H1 (cell line): ENCODE data around the gene F11R. TPM values are rescaled to one million over a fixed set of nuclear protein-coding genes. Genes with fewer than 3 reads are reported as not detected.

ENCODE experiments used
- CTCF ChIA-PET: fragments of 300-600 bp; sonication (Branson Sonifier 250); formaldehyde crosslinking; loops from one replicate; lab custom pipeline; 2021; ENCODE audit not compliant: partially characterized antibody; lab: Charles Lee
- POLR2A ChIA-PET: fragments of 300-600 bp; sonication (Branson Sonifier 250); formaldehyde crosslinking; loops from one replicate; lab custom pipeline; 2021; ENCODE audit warnings: inconsistent platforms; ENCODE audit not compliant: partially characterized antibody; lab: Charles Lee
- DNase-seq, 2 experiments: peaks; one replicate each; pipeline versions ENCODE4 v3.0.0 to v3.0.0-alpha.2; 2010 to 2022; ENCODE audit warnings: low spot score in 2 of 2, low read depth in 1 of 2, mixed read lengths in 1 of 2
- FAIRE-seq: peaks from 2 replicates; lab custom pipeline; 2011; peaks lifted over from hg19 to GRCh38; lab: Jason Lieb, UNC
- H2AFZ ChIP-seq: 2 replicates; pipeline ENCODE4 v1.8.1; 2012; ENCODE audit warnings: low read length, inconsistent platforms
- H2AK5ac ChIP-seq: 2 replicates; pipeline ENCODE4 v1.6.1; 2013; ENCODE audit warnings: low read depth, low read length
- H2BK120ac ChIP-seq: replicated peaks from 2 replicates; pipeline ENCODE3; 2013; ENCODE audit warnings: low read depth, low read length, inconsistent platforms
- H2BK12ac ChIP-seq: 2 replicates; pipeline ENCODE4 v1.6.1; 2013; ENCODE audit warnings: low read depth, low read length
- H2BK15ac ChIP-seq: 2 replicates; pipeline ENCODE4 v1.6.1; 2013; ENCODE audit warnings: low read length
- H2BK20ac ChIP-seq: 2 replicates; pipeline ENCODE4 v1.6.1; 2013; ENCODE audit warnings: low read length
- H2BK5ac ChIP-seq: 2 replicates; pipeline ENCODE4 v1.6.1; 2013; ENCODE audit warnings: low read depth, low read length
- H3K14ac ChIP-seq: 2 replicates; pipeline ENCODE4 v1.6.1; 2013; ENCODE audit warnings: inconsistent platforms; ENCODE audit not compliant: insufficient read length
- H3K18ac ChIP-seq: 2 replicates; pipeline ENCODE4 v1.6.1; 2013; ENCODE audit warnings: low read length; ENCODE audit errors: extremely low read depth
- H3K23ac ChIP-seq: 2 replicates; pipeline ENCODE4 v1.6.1; 2013; ENCODE audit warnings: inconsistent platforms; ENCODE audit not compliant: insufficient read length
- H3K23me2 ChIP-seq: 2 replicates; pipeline ENCODE4 v1.6.1; 2013; ENCODE audit warnings: low read depth, low read length
- H3K27ac ChIP-seq: 2 replicates; pipeline ENCODE4 v1.6.1; 2011; ENCODE audit warnings: low read depth, low read length, inconsistent platforms
- H3K27me3 ChIP-seq, 4 experiments: replicated peaks in 1 of 4; 1 replicate in 1 of 4; 2 replicates in 3 of 4; pipeline versions ENCODE4 v1.6.1 to v1.8.1; 2011 to 2013; ENCODE audit warnings: low read length in 3 of 4, mild to moderate bottlenecking in 3 of 4, inconsistent platforms in 2 of 4, mixed read lengths in 2 of 4, moderate library complexity in 1 of 4; ENCODE audit not compliant: control insufficient read depth in 3 of 4, insufficient read depth in 3 of 4; ENCODE audit errors: extremely low read depth in 1 of 4
- H3K36me3 ChIP-seq, 4 experiments: 2 replicates each; pipeline versions ENCODE4 v1.6.1 to v1.8.1; 2011 to 2013; ENCODE audit warnings: mild to moderate bottlenecking in 4 of 4, low read length in 3 of 4, moderate library complexity in 2 of 4, control low read depth in 1 of 4, inconsistent platforms in 1 of 4; ENCODE audit not compliant: insufficient read depth in 4 of 4, control insufficient read depth in 2 of 4
- H3K4ac ChIP-seq: replicated peaks from 2 replicates; pipeline ENCODE3; 2013; ENCODE audit warnings: low read length, low read depth, mixed read lengths, inconsistent platforms; ENCODE audit not compliant: insufficient read length
- H3K4me1 ChIP-seq, 4 experiments: replicated peaks in 1 of 4; 1 replicate in 1 of 4; 2 replicates in 3 of 4; pipeline versions ENCODE4 v1.6.1 to v1.8.1; 2011 to 2013; ENCODE audit warnings: low read length in 3 of 4, inconsistent platforms in 2 of 4, mixed read lengths in 1 of 4; ENCODE audit not compliant: insufficient read depth in 4 of 4, control insufficient read depth in 3 of 4
- H3K4me2 ChIP-seq, 2 experiments: 2 replicates each; pipeline versions ENCODE4 v1.6.1 to v1.8.1; 2011 to 2013; ENCODE audit warnings: low read depth in 2 of 2, low read length in 2 of 2, control low read depth in 1 of 2, inconsistent platforms in 1 of 2, mild to moderate bottlenecking in 1 of 2; ENCODE audit not compliant: insufficient read depth in 1 of 2
- H3K4me3 ChIP-seq, 4 experiments: fragments of 200-600, 300-600 bp in 1 of 4; sonication (generic), shearing (Covaris generic), sonication (Bioruptor Twin) in 1 of 4; 2 replicates each; pipeline versions ENCODE4 v1.5.1 to v1.8.1; 2011 to 2016; ENCODE audit warnings: low read length in 4 of 4, low read depth in 3 of 4, control low read depth in 2 of 4, inconsistent platforms in 2 of 4, mild to moderate bottlenecking in 2 of 4, mixed read lengths in 1 of 4, moderate library complexity in 1 of 4; ENCODE audit not compliant: insufficient read depth in 2 of 4; ENCODE audit errors: extremely low read depth in 1 of 4
- H3K56ac ChIP-seq: replicated peaks from 2 replicates; pipeline ENCODE3; 2013; ENCODE audit warnings: low read depth, mild to moderate bottlenecking, mixed read lengths, low read length, inconsistent platforms; ENCODE audit not compliant: insufficient read length
- H3K79me1 ChIP-seq: 2 replicates; pipeline ENCODE4 v1.6.1; 2013; ENCODE audit warnings: low read depth, low read length, control low read depth
- H3K79me2 ChIP-seq, 2 experiments: 2 replicates each; pipeline versions ENCODE4 v1.6.1 to v1.8.1; 2012 to 2013; ENCODE audit warnings: low read length in 2 of 2, mild to moderate bottlenecking in 2 of 2, inconsistent platforms in 1 of 2; ENCODE audit not compliant: insufficient read depth in 2 of 2, control insufficient read depth in 1 of 2
- H3K9ac ChIP-seq, 4 experiments: replicated peaks in 1 of 4; 1 replicate in 1 of 4; 2 replicates in 3 of 4; pipeline versions ENCODE4 v1.6.1 to v1.8.1; 2011 to 2013; ENCODE audit warnings: low read depth in 3 of 4, low read length in 3 of 4, control low read depth in 2 of 4, mild to moderate bottlenecking in 2 of 4, moderate library complexity in 2 of 4, inconsistent platforms in 1 of 4; ENCODE audit errors: extremely low read depth in 1 of 4
- H3K9me3 ChIP-seq, 2 experiments: 2 replicates each; pipeline versions ENCODE4 v1.6.1 to v1.8.1; 2012 to 2013; ENCODE audit warnings: mild to moderate bottlenecking in 2 of 2, moderate library complexity in 2 of 2, control low read depth in 1 of 2, inconsistent platforms in 1 of 2, low read depth in 1 of 2, low read length in 1 of 2, mixed read lengths in 1 of 2; ENCODE audit not compliant: insufficient read depth in 2 of 2
- H4K20me1 ChIP-seq, 2 experiments: replicated peaks in 1 of 2; 2 replicates each; pipeline versions ENCODE3 to v1.8.1; 2011 to 2013; ENCODE audit warnings: inconsistent platforms in 2 of 2, low read length in 2 of 2, mild to moderate bottlenecking in 1 of 2; ENCODE audit not compliant: insufficient read depth in 2 of 2, control insufficient read depth in 1 of 2
- H4K5ac ChIP-seq: 2 replicates; pipeline ENCODE4 v1.6.1; 2013; ENCODE audit warnings: low read length, low read depth, mixed read lengths, inconsistent platforms; ENCODE audit not compliant: insufficient read length
- H4K8ac ChIP-seq: 2 replicates; pipeline ENCODE4 v1.8.0; 2013; ENCODE audit warnings: mild to moderate bottlenecking, moderate library complexity, low read length, inconsistent platforms; ENCODE audit not compliant: insufficient read depth; ENCODE audit errors: extremely low read depth
- H4K91ac ChIP-seq: replicated peaks from 2 replicates; pipeline ENCODE3; 2013; ENCODE audit warnings: low read length, mixed read lengths, inconsistent platforms; ENCODE audit not compliant: insufficient read length
- EZH2 ChIP-seq: fragments of 200-600 bp; sonication (generic); IDR thresholded peaks from 2 replicates; pipeline ENCODE4 v1.7.1; 2012; ENCODE audit warnings: low read depth, mild to moderate bottlenecking, moderate library complexity, low read length, inconsistent platforms; ENCODE audit not compliant: severe bottlenecking
- SIX5 ChIP-seq: IDR thresholded peaks from 2 replicates; pipeline ENCODE4 v1.6.1; 2011; ENCODE audit warnings: mild to moderate bottlenecking, low read depth, low read length
- polyA plus RNA-seq, 7 experiments: library from polyadenylated mRNA; depleted of rRNA in 3 of 7; stranded (reverse) in 5 of 7; unstranded in 2 of 7; fragments of >200 nt in 5 of 7; fragments of 200-250 nt in 2 of 7; gene quantifications; 1 replicate in 5 of 7; 2 replicates in 1 of 7; 4 replicates in 1 of 7; pipeline versions ENCODE4 v1.2.1 to v1.2.3, GENCODE V29; 2011 to 2013; ENCODE audit warnings: missing spikeins in 2 of 7, mixed read lengths in 2 of 7
- total RNA-seq: library from RNA; stranded (reverse); fragmentation: NEBNext Ultra II Directional; extraction: Animal tissue kit (Norgen Biotek cat#: 25700); gene quantifications from 2 replicates; pipeline ENCODE4 v1.2.1, GENCODE V29; 2021

Gene F11R
- total and polyA plus RNA-seq, 2 of the 8 experiments (the other 6 are each of a cell fraction or from before 2014, with no cell fraction given) = 159 to 200 TPM

- peaks cover 0 to 6% (median 2%) of the 10 kb centered on the region in 4 experiments; a peak in 5 of 7 replicates for H3K4me1 ChIP-seq
- ChIA-PET CTCF (interaction anchor here (0.6 to 4.1 kb wide), 12 partner anchors 11 to 1176 kb away, joined by 3 to 26 read pairs (median 6); partner anchors contain the start of genes F11R and KLHDC9), POLR2A (interaction anchor here (0.6 to 4.0 kb wide), 11 partner anchors 10 to 114 kb away, joined by 3 to 28 read pairs (median 12); partner anchors contain the start of genes DEDD, F11R and KLHDC9)
- no peak overlapping the region for H2BK12ac ChIP-seq
- H2BK5ac ChIP-seq = no peak overlapping the region
- H3K18ac ChIP-seq = no peak overlapping the region
- TF ChIP-seq SIX5 (no peak), EZH2 (peak; percentile 29)
- no peak overlapping the region for H2BK120ac ChIP-seq
- H2BK20ac ChIP-seq = no peak overlapping the region
- peak overlapping the region; percentile 85 to 100 for H3K4me2 ChIP-seq
- peaks cover 0 to 20% of the 10 kb centered on the region in 2 experiments; a peak in 2 of 4 replicates for H3K79me2 ChIP-seq
- H3K4me3 ChIP-seq = peak overlapping the region; percentile 75 to 98 (median 87)
- H3K4ac ChIP-seq = no peak overlapping the region
- no peak overlapping the region for H3K14ac ChIP-seq
- H4K8ac ChIP-seq = no peak overlapping the region
- no peak overlapping the region for H3K23ac ChIP-seq
- H4K91ac ChIP-seq = no peak overlapping the region
- no peak overlapping the region for H2AFZ ChIP-seq
- peak overlapping the region in 3 of 4 experiments; percentile 35 to 92 (median 91); a peak in 3 of 7 replicates for H3K9ac ChIP-seq
- no peak overlapping the region for H3K56ac ChIP-seq
- peaks cover 7% of the 10 kb centered on the region for H3K79me1 ChIP-seq
- H4K20me1 ChIP-seq = peaks cover 0 to under 1% of the 10 kb centered on the region in 2 experiments
- no peak overlapping the region for H2BK15ac ChIP-seq
- H3K27ac ChIP-seq = no peak overlapping the region
- no peak overlapping the region for H4K5ac ChIP-seq
- H3K23me2 ChIP-seq = peaks cover 7% of the 10 kb centered on the region
- DNase-seq (no peak), FAIRE-seq (no peak)
- peaks cover 0 to 12% of the 10 kb centered on the region in 2 experiments; a peak in 1 of 4 replicates for H3K9me3 ChIP-seq
- H3K27me3 ChIP-seq = peaks cover 0 to 17% (median 8%) of the 10 kb centered on the region in 4 experiments; a peak in 6 of 7 replicates
- H3K36me3 ChIP-seq = peaks cover 23 to 35% (median 28%) of the 10 kb centered on the region in 4 experiments; a peak in 6 of 8 replicates
- H2AK5ac ChIP-seq = no peak overlapping the region
These were observed 23.6 kb upstream of the F11R start for GRCh38 chr1:161044535-161044907.
